Endodermal cell (in vitro differentiated cells): ENCODE measurements around the gene FAM151B. TPM values are rescaled to one million over a fixed set of nuclear protein-coding genes. Genes with fewer than 3 reads are reported as not detected.
A peak's percentile ranks its signal among the peaks of the same experiment; 100 is the strongest.

Experiments used
- DNase-seq: peaks from one replicate; pipeline ENCODE4 v3.0.0-alpha.2; 2017
- H3K27ac ChIP-seq: 2 replicates; pipeline ENCODE4 v1.5.1; 2013; ENCODE audit warnings: mild to moderate bottlenecking, low read depth, low read length, moderate library complexity
- H3K27me3 ChIP-seq: 2 replicates; pipeline ENCODE4 v1.6.1; 2013; ENCODE audit warnings: mild to moderate bottlenecking, low read length, moderate library complexity; ENCODE audit not compliant: insufficient read depth, control insufficient read depth, poor library complexity, severe bottlenecking
- H3K36me3 ChIP-seq: 2 replicates; pipeline ENCODE4 v1.7.0; 2013; ENCODE audit warnings: mild to moderate bottlenecking, low read length, moderate library complexity; ENCODE audit not compliant: control insufficient read depth, insufficient read depth
- H3K4me1 ChIP-seq: one replicate; pipeline ENCODE4 v1.7.0; 2013; ENCODE audit warnings: low read length; ENCODE audit not compliant: control insufficient read depth, insufficient read depth
- H3K4me3 ChIP-seq: 2 replicates; pipeline ENCODE4 v1.5.1; 2013; ENCODE audit warnings: mild to moderate bottlenecking, low read length, moderate library complexity
- H3K9ac ChIP-seq: 2 replicates; pipeline ENCODE4 v1.6.1; 2013; ENCODE audit warnings: mild to moderate bottlenecking, low read length, moderate library complexity; ENCODE audit not compliant: poor library complexity, severe bottlenecking; ENCODE audit errors: extremely low read depth
- H3K9me3 ChIP-seq: 2 replicates; pipeline ENCODE4 v1.6.1; 2013; ENCODE audit warnings: mild to moderate bottlenecking, low read length, moderate library complexity; ENCODE audit not compliant: control insufficient read depth
- H3K27ac Mint-ChIP-seq: 2 replicates; pipeline ENCODE4 v1.8.0; 2020; ENCODE audit warnings: mixed read lengths
- H3K27me3 Mint-ChIP-seq: 2 replicates; pipeline ENCODE4 v1.8.0; 2021; ENCODE audit warnings: mild to moderate bottlenecking, mixed read lengths; ENCODE audit not compliant: insufficient read depth
- H3K36me3 Mint-ChIP-seq: 2 replicates; pipeline ENCODE4 v1.8.0; 2020; ENCODE audit warnings: low read depth, mixed read lengths
- H3K4me1 Mint-ChIP-seq: 2 replicates; pipeline ENCODE4 v1.8.0; 2020; ENCODE audit warnings: mixed read lengths
- H3K4me3 Mint-ChIP-seq: 2 replicates; pipeline ENCODE4 v1.8.0; 2020; ENCODE audit warnings: mild to moderate bottlenecking, moderate library complexity, mixed read lengths
- H3K9me3 Mint-ChIP-seq: 2 replicates; pipeline ENCODE4 v1.8.0; 2020; ENCODE audit warnings: mild to moderate bottlenecking, mixed read lengths
- WGBS, 2 experiments: methylation state at CpG; one replicate each; pipeline versions ENCODE4 v1.1.5 to v1.1.7; 2013; ENCODE audit warnings: missing lambda C conversion rate in 2 of 2, mixed read lengths in 1 of 2; ENCODE audit not compliant: insufficient coverage in 1 of 2, insufficient read length in 1 of 2; 5-methylcytosine and 5-hydroxymethylcytosine counted together
- total RNA-seq, 2 donors: library from RNA; stranded (reverse); fragmentation: NEBNext Ultra II Directional in 1 of 2; extraction: Animal tissue kit (Norgen Biotek cat#: 25700) in 1 of 2; gene quantifications; 2 replicates in 1 of 2; 3 replicates in 1 of 2; pipeline ENCODE4 v1.2.1, GENCODE V29; 2021
- TF ChIP-seq, protein P1 (sequence below): fragments of 200-600 bp; sonication (generic); conservative IDR thresholded peaks from 2 replicates; pipeline ENCODE4 v1.5.0; 2021; ENCODE audit warnings: antibody characterized with exemption, mild to moderate bottlenecking

Gene FAM151B
- total RNA-seq, 2 donors from 2014 or later: 1.2 to 1.5 TPM

DNA sequence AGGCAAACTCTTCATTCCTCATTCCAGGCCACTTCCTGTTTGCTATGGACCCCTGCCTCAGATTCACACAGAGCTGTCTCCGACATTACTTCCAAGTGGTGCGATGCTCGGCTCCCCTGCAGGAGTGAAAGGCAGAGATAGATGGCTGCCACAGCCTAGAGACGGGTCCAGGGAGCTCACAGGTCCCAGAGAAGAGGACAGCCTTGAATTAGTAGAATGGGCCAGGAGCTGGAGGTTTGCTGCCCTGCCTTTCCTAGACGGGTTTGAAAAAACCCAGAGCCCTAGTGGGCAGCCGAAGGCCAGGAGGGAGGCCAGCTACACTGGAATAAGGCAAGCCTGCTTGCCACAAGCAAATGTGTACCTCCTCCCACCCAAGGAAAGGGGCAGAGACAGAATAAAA, 80.4 kb downstream of the FAM151B start:
- H3K4me3 Mint-ChIP-seq: no peak overlapping the region

DNA sequence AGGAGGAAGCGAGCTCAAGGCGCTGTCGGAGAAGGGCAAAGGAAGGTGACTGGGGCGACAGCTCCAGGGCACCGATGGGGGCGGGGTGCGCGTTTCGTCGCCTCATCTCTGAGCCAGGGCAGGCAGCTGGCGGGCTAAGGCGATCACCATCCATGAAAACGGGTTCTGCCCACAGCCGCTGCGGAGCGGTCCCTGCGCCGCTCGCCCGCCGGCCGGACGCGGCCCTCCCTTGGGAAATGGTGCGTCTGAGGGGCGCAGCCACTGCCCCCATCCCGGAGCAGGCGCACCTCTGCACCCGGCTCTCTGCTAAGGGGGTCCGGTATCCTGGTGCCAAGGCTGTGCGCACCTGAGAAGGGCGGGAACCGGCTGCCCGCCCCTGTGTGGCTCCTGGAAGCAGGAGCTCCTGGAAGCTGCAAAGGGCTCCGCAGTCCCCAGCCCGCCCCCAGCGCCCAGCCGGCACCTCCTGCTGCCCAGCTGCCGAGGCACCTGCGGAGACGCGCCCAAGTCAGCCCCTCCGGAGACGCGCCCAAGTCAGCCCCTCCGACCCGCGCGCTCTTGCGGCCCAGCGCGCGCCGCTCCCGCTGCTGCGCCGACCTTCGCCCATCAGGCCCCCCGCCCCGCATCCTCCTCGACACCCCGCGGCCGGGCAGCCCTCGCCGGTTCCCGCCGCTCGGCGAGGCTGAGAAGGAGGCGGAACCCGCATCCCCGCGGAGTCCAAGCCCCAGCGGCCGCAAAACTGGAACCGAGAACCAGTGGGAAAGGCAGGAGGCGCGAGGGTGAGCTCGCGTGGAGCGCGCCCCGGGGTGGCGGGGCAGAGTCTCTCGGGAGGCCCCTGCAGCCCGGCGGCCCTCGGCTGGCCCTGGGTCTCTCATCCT, 81.4 kb downstream of the FAM151B start:
- Mint-ChIP-seq H3K4me3 (peak overlapping the region; percentile 47), H3K27ac (no peak overlapping the region), H3K9me3 (peaks cover 4% of the 10 kb centered on the region), H3K4me1 (peaks cover 1% of the 10 kb centered on the region), H3K27me3 (peaks cover 99% of the 10 kb centered on the region), H3K36me3 (no peaks in the 10 kb centered on the region)
- Histone ChIP-seq H3K9me3 (no peaks in the 10 kb centered on the region), H3K27ac (no peak overlapping the region), H3K4me1 (no peaks in the 10 kb centered on the region), H3K9ac (no peak overlapping the region), H3K4me3 (peak overlapping the region; percentile 67), H3K27me3 (peaks cover 100% of the 10 kb centered on the region), H3K36me3 (no peaks in the 10 kb centered on the region)
- peak; percentile 79 for DNase-seq
- TF ChIP-seq, protein P1, sequence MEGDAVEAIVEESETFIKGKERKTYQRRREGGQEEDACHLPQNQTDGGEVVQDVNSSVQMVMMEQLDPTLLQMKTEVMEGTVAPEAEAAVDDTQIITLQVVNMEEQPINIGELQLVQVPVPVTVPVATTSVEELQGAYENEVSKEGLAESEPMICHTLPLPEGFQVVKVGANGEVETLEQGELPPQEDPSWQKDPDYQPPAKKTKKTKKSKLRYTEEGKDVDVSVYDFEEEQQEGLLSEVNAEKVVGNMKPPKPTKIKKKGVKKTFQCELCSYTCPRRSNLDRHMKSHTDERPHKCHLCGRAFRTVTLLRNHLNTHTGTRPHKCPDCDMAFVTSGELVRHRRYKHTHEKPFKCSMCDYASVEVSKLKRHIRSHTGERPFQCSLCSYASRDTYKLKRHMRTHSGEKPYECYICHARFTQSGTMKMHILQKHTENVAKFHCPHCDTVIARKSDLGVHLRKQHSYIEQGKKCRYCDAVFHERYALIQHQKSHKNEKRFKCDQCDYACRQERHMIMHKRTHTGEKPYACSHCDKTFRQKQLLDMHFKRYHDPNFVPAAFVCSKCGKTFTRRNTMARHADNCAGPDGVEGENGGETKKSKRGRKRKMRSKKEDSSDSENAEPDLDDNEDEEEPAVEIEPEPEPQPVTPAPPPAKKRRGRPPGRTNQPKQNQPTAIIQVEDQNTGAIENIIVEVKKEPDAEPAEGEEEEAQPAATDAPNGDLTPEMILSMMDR: no peak
- WGBS, 2 experiments: 2 to 3% methylated on average over 14 to 89 of the region's 89 CpGs

More for the DNA sequence above, 80.4 kb downstream of the FAM151B start:
- H3K4me3 ChIP-seq: no peak overlapping the region
- 83 to 100% methylated on average over 1 to 6 of the region's 6 CpGs for WGBS, 2 experiments
- Mint-ChIP-seq H3K36me3 (no peaks in the 10 kb centered on the region), H3K4me1 (peaks cover 1% of the 10 kb centered on the region), H3K9me3 (peaks cover 4% of the 10 kb centered on the region), H3K27ac (no peak overlapping the region), H3K27me3 (peaks cover 100% of the 10 kb centered on the region)
- no peaks in the 10 kb centered on the region for H3K4me1 ChIP-seq
- no peak overlapping the region for H3K9ac ChIP-seq
- TF ChIP-seq, protein P1: no peak
- H3K9me3 ChIP-seq: no peaks in the 10 kb centered on the region
- H3K36me3 ChIP-seq: no peaks in the 10 kb centered on the region
- H3K27ac ChIP-seq: no peak overlapping the region
- peaks cover 97% of the 10 kb centered on the region for H3K27me3 ChIP-seq
- DNase-seq: peak; percentile 52

DNA sequence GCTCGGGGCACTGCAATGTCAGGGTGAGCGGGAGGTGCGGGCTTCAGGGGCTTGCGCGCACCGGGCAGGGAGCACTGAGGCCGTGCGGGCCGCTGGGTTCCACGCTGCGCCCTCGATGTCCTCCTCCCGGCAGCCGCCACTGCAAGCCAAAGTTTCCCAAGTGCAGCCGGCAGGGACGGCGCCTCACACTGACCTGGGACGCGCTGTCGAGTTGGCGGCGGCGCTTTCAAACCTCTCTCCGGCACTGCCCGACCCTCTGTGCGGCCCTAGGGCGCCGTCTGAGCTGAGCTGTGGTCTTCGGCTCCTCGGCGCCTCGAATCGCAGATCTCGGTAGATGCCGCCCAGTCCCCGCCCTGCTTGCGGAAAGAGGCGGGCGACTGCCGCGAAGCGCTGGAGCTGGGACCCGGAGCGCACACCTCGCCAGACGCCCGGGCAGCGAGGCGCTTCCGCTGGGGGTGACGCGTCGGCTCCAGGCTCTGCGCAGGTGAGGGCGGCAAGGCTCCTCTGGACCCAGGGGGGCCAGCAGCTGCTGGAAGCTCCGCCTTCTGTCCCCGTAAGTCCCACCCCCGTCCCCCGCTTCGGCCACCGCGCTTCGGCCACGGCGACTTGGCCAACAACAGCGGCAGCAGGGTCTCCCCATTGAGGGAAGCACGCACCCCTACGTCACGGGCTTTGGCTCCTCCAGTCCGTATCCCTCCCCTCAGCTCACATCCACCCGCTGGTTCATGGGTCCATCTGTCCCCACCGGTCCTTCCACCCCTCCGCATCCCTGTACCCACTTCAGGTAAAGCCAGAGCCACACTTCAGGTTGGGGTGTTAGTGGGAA, 82.3 kb downstream of the FAM151B start, which contains the start of gene ANKRD34B:
TSS of gene ANKRD34B (minus strand) at position 320 of the 826 bp plus-strand sequence. CDS start 10,261 bp downstream, outside the sequence.
- 1 to 4% methylated on average over 44 to 73 of the region's 73 CpGs for WGBS, 2 experiments
- no peaks in the 10 kb centered on the region for H3K4me1 ChIP-seq
- no peak within 1 kb of the TSS for H3K27ac ChIP-seq
- Mint-ChIP-seq H3K9me3 (peaks cover 4% of the 10 kb centered on the region), H3K4me3 (peak within 1 kb of the TSS; percentile 47), H3K27ac (no peak within 1 kb of the TSS), H3K36me3 (no peaks in the 10 kb centered on the region), H3K4me1 (peaks cover 1% of the 10 kb centered on the region), H3K27me3 (peaks cover 97% of the 10 kb centered on the region)
- no peaks in the 10 kb centered on the region for H3K36me3 ChIP-seq
- TF ChIP-seq, protein P1: no peak
- peak; percentile 91 for DNase-seq
- H3K9me3 ChIP-seq: no peaks in the 10 kb centered on the region
- peak within 1 kb of the TSS; percentile 67 for H3K4me3 ChIP-seq
- peaks cover 99% of the 10 kb centered on the region for H3K27me3 ChIP-seq
- no peak within 1 kb of the TSS for H3K9ac ChIP-seq
